ENCODE measurements around the gene KLK12.

KLK12 gene

DNA sequence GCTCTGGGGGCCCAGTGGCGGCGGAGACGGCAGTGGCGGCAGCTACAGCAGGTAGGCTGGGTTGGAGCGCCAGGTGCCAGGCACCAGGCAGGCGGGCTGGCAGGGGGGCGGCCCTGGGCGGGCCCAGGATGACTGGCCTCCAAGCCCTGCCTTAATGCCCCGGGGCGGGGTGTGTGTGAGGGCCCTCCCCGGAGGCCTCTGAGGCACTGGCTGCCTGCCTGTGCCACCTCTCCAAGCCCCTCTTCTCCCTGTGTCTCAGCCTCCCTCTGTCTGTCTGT lies 8.3 kb downstream of the KLK12 start, which contains the start of gene KLK11 (continued):
- TF ChIP-seq, protein P1, sequence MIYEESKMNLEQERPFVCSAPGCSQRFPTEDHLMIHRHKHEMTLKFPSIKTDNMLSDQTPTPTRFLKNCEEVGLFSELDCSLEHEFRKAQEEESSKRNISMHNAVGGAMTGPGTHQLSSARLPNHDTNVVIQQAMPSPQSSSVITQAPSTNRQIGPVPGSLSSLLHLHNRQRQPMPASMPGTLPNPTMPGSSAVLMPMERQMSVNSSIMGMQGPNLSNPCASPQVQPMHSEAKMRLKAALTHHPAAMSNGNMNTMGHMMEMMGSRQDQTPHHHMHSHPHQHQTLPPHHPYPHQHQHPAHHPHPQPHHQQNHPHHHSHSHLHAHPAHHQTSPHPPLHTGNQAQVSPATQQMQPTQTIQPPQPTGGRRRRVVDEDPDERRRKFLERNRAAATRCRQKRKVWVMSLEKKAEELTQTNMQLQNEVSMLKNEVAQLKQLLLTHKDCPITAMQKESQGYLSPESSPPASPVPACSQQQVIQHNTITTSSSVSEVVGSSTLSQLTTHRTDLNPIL (CRISPR knock-in tag; IDR thresholded peaks at IDR 0.05; ENCODE audit: low read depth), result no peak
- no peak for TF ChIP-seq TCF4 (CRISPR knock-in tag; IDR thresholded peaks at IDR 0.05; ENCODE audit: borderline replicate concordance)

DNA sequence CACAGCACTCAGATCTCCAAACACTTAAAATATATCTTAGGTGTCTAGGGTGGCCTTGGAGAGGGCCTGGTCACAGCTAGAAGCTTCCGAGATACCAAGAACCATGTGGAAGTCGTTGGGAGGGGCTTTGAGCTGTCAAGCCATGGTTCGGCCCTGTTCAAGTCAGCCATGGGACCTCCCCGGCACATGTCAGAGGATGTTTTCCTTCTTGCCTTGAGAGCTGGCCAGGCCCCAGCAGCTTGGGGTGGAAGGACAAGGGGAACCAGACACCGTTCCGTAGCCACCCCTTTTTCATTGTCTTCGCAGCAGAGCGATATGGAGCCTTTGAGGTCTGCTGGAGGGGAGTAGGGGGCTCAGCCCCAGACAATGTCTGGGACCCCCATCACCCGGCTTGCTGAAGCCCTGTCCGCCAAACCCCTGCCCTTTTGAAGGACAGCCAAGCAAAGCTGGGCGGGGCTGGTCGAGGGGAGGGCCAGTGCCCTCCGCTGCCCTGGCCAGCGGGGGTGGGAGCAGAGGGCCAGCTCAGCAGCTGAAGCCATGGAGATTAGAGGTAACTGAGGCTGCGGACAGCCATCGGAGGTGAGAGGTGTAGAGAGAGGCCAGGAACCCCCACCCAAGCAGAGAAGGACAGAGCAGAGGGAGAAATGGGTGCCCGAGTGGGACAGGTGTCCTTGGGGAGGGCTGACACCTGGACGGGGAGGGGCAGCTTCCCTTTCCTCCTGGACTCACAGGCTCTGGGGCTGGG lies 8.8 kb downstream of the KLK12 start:
- TF ChIP-seq, protein P2, sequence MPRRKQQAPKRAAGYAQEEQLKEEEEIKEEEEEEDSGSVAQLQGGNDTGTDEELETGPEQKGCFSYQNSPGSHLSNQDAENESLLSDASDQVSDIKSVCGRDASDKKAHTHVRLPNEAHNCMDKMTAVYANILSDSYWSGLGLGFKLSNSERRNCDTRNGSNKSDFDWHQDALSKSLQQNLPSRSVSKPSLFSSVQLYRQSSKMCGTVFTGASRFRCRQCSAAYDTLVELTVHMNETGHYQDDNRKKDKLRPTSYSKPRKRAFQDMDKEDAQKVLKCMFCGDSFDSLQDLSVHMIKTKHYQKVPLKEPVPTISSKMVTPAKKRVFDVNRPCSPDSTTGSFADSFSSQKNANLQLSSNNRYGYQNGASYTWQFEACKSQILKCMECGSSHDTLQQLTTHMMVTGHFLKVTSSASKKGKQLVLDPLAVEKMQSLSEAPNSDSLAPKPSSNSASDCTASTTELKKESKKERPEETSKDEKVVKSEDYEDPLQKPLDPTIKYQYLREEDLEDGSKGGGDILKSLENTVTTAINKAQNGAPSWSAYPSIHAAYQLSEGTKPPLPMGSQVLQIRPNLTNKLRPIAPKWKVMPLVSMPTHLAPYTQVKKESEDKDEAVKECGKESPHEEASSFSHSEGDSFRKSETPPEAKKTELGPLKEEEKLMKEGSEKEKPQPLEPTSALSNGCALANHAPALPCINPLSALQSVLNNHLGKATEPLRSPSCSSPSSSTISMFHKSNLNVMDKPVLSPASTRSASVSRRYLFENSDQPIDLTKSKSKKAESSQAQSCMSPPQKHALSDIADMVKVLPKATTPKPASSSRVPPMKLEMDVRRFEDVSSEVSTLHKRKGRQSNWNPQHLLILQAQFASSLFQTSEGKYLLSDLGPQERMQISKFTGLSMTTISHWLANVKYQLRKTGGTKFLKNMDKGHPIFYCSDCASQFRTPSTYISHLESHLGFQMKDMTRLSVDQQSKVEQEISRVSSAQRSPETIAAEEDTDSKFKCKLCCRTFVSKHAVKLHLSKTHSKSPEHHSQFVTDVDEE (CRISPR knock-in tag; IDR thresholded peaks at IDR 0.05), result no peak
- TF ChIP-seq BACH2 (CRISPR knock-in tag; IDR thresholded peaks at IDR 0.05; ENCODE audit: borderline replicate concordance), result no peak
- no peak for TF ChIP-seq ARNTL (CRISPR knock-in tag; IDR thresholded peaks at IDR 0.05; ENCODE audit: borderline replicate concordance, low read depth)
- TF ChIP-seq TOX (CRISPR knock-in tag; IDR thresholded peaks at IDR 0.05; ENCODE audit: borderline replicate concordance), result no peak
- no peak for TF ChIP-seq ESRRG (CRISPR knock-in tag; IDR thresholded peaks at IDR 0.05)
- TF ChIP-seq OSR1 (CRISPR knock-in tag; IDR thresholded peaks at IDR 0.05), result no peak
- TF ChIP-seq GLIS3 (CRISPR knock-in tag; IDR thresholded peaks at IDR 0.05), result no peak
- no peak for TF ChIP-seq TCF4 (CRISPR knock-in tag; IDR thresholded peaks at IDR 0.05; ENCODE audit: borderline replicate concordance)
- no peak for TF ChIP-seq ZC3H10 (CRISPR knock-in tag; IDR thresholded peaks at IDR 0.05)
- TF ChIP-seq ZFP30 (CRISPR knock-in tag; IDR thresholded peaks at IDR 0.05), result no peak
- no peak for TF ChIP-seq PPARA (CRISPR knock-in tag; IDR thresholded peaks at IDR 0.05; ENCODE audit: borderline replicate concordance)
- no peak for TF ChIP-seq RARB (CRISPR knock-in tag; IDR thresholded peaks at IDR 0.05)
- no peak for TF ChIP-seq ZFP3 (CRISPR knock-in tag; IDR thresholded peaks at IDR 0.05)
- TF ChIP-seq ZNF8 (CRISPR knock-in tag; IDR thresholded peaks at IDR 0.05), result no peak
- no peak for ATAC-seq

DNA sequence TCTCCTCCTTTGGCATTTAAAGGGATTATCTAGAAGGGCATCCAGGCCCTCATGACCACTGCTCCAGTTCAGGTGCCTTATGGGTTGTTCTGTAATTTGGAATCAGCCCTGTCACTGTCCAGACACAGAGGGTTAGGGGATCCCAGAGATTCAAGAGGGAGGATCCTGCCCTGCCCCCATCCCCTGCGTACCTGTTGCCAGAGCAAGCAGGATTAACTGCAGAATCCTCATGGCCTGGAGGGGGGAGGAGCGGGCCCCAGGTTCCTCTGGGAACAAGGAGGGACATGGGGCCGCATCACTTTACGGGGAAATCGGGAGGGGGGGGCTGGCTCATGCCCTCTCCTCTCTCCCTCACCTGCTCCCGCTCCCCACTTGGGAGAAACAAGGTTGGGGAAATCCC lies 9.4 kb downstream of the KLK12 start:
- ATAC-seq, result no peak
- TF ChIP-seq ZNF8 (CRISPR knock-in tag; IDR thresholded peaks at IDR 0.05) (no peak), ZFP3 (CRISPR knock-in tag; IDR thresholded peaks at IDR 0.05) (no peak), ESRRG (CRISPR knock-in tag; IDR thresholded peaks at IDR 0.05) (no peak), BACH2 (CRISPR knock-in tag; IDR thresholded peaks at IDR 0.05; ENCODE audit: borderline replicate concordance) (no peak), ISL1 (CRISPR knock-in tag; IDR thresholded peaks at IDR 0.05) (no peak), ZFP30 (CRISPR knock-in tag; IDR thresholded peaks at IDR 0.05) (no peak), SNAI2 (CRISPR knock-in tag; IDR thresholded peaks at IDR 0.05) (no peak), OSR1 (CRISPR knock-in tag; IDR thresholded peaks at IDR 0.05) (no peak)
- TF ChIP-seq, protein P1 (CRISPR knock-in tag; IDR thresholded peaks at IDR 0.05; ENCODE audit: low read depth), result no peak
- TF ChIP-seq, protein P3, sequence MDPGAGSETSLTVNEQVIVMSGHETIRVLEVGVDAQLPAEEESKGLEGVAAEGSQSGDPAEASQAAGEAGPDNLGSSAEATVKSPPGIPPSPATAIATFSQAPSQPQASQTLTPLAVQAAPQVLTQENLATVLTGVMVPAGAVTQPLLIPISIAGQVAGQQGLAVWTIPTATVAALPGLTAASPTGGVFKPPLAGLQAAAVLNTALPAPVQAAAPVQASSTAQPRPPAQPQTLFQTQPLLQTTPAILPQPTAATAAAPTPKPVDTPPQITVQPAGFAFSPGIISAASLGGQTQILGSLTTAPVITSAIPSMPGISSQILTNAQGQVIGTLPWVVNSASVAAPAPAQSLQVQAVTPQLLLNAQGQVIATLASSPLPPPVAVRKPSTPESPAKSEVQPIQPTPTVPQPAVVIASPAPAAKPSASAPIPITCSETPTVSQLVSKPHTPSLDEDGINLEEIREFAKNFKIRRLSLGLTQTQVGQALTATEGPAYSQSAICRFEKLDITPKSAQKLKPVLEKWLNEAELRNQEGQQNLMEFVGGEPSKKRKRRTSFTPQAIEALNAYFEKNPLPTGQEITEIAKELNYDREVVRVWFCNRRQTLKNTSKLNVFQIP (CRISPR knock-in tag; IDR thresholded peaks at IDR 0.05; ENCODE audit: borderline replicate concordance, low read depth), result no peak
- TF ChIP-seq, protein P4, sequence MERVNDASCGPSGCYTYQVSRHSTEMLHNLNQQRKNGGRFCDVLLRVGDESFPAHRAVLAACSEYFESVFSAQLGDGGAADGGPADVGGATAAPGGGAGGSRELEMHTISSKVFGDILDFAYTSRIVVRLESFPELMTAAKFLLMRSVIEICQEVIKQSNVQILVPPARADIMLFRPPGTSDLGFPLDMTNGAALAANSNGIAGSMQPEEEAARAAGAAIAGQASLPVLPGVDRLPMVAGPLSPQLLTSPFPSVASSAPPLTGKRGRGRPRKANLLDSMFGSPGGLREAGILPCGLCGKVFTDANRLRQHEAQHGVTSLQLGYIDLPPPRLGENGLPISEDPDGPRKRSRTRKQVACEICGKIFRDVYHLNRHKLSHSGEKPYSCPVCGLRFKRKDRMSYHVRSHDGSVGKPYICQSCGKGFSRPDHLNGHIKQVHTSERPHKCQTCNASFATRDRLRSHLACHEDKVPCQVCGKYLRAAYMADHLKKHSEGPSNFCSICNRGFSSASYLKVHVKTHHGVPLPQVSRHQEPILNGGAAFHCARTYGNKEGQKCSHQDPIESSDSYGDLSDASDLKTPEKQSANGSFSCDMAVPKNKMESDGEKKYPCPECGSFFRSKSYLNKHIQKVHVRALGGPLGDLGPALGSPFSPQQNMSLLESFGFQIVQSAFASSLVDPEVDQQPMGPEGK (CRISPR knock-in tag; IDR thresholded peaks at IDR 0.05; ENCODE audit: borderline replicate concordance), result no peak
